Measurements from ENCODE around the gene NTNG1.

DNA sequence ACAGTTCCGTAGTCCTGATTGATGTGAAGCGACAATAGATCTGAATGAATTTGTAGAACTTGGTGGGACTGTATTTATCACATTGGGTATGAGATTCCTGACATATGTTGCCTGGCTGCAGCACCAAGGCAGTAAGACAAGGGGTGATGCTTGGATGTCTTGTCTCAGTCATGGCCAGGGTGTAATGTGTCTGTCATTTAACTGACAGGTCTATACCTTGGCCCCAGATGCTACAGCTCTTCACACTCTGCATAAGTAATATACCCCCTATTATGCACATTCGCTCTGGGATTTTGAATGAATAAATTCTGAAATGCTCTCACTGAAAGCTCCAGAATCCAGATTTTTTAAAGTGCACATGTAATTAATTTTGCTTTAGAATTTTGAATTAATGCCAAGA lies 47.3 kb downstream of the NTNG1 start:
- TF ChIP-seq, protein P1, sequence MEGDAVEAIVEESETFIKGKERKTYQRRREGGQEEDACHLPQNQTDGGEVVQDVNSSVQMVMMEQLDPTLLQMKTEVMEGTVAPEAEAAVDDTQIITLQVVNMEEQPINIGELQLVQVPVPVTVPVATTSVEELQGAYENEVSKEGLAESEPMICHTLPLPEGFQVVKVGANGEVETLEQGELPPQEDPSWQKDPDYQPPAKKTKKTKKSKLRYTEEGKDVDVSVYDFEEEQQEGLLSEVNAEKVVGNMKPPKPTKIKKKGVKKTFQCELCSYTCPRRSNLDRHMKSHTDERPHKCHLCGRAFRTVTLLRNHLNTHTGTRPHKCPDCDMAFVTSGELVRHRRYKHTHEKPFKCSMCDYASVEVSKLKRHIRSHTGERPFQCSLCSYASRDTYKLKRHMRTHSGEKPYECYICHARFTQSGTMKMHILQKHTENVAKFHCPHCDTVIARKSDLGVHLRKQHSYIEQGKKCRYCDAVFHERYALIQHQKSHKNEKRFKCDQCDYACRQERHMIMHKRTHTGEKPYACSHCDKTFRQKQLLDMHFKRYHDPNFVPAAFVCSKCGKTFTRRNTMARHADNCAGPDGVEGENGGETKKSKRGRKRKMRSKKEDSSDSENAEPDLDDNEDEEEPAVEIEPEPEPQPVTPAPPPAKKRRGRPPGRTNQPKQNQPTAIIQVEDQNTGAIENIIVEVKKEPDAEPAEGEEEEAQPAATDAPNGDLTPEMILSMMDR (IDR thresholded peaks at IDR 0.05; ENCODE audit: borderline replicate concordance, extremely low read depth, low read length, poor library complexity, severe bottlenecking), result no peak
- no peak for TF ChIP-seq EZH2 (IDR thresholded peaks at IDR 0.05; ENCODE audit: borderline replicate concordance, low read depth, low read length, severe bottlenecking)

All from DND-41 (cell line).